GM19025 (cell line): Measurements from ENCODE around the gene LMAN1L.
A peak's percentile ranks its signal among the peaks of the same experiment; 100 is the strongest.

Experiments used
- ATAC-seq: cut with Tn5 transposase; IDR thresholded peaks from one replicate; pipeline ENCODE4 v1.9.1; 2021; ENCODE audit warnings: mild to moderate bottlenecking, low read depth, moderate library complexity; ENCODE audit not compliant: unreplicated experiment

Gene LMAN1L

DNA sequence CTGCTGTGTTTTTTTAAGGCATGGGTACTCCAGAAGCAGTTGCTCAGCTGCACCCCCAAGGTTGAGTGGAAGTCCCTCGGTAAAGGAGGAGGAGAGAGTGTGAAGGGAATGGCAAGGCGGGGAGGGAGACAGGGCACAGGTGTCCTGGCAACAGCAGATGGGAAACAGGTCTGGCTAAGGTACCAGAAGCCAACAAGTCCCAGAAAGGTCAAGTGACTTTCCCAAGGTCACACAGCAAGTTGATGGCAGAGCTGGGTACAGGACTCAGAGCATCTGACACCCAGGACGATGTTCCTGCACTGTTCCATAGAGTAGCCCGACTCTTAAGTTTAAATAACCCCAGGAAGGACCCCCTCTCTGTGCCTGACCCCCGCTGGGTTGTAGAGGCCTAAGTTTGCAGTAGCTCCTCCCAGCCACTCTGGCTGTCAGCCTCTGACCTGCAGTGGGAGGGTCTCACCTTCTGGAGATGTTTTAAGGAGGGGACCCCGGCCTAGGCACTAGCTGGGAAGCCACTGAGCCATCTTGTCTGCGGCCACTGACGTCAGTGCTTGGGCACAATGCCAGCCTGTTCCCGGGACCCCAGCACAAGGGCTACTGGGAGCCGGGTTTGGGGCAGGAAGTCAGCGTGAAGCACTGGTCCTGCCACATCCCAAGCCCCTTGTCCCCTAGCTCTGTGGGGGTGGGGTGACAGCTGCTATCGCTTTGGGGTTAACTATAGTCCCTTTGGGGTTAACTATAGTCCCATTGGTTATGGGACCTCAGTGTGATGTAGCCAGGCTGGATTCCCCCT lies 20.2 kb upstream of the LMAN1L start:
- no peak for ATAC-seq

DNA sequence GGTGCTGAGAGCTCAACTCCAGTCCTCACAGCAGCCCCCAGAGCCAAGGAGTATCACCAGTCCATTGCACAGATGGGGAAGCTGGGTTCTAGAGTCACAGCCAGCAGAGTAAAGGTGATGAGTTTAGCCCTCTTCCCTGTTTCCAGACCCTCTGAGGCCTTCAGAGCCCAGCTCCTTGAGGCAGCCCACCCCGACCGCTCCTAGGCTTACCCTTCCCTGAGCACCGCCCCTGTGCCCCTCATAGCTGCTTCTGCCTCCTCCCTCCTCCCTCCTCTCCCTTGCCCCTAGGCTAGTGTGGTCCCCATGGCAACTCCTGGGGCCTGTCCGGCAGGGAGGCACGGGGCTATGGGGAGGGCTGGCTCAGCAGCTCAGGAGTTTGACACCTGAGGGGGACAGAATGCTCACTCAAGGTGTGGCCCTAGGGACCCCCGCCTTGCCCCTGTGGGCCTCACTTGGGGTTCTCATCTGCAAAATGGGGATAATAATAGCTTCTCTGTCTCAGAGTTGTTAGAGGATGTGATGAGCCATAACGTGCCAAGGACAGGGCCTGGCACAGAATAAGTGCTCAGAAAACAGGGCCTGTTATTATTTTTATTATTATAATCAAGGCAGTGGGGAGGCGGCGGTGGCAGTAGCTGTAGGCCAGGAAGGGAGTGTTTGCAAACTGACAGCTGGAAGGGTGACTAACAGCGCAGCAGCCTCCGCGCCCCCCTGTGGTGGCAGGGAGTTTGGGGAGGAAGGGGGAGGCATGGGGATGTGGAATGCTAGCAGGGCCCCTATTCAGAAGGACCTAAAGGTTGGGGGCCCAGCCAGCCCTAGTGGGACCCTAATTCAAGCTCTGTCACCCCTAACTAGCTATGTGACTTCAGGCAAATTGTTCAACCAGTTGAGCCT lies 19.3 kb upstream of the LMAN1L start:
- ATAC-seq = no peak

DNA sequence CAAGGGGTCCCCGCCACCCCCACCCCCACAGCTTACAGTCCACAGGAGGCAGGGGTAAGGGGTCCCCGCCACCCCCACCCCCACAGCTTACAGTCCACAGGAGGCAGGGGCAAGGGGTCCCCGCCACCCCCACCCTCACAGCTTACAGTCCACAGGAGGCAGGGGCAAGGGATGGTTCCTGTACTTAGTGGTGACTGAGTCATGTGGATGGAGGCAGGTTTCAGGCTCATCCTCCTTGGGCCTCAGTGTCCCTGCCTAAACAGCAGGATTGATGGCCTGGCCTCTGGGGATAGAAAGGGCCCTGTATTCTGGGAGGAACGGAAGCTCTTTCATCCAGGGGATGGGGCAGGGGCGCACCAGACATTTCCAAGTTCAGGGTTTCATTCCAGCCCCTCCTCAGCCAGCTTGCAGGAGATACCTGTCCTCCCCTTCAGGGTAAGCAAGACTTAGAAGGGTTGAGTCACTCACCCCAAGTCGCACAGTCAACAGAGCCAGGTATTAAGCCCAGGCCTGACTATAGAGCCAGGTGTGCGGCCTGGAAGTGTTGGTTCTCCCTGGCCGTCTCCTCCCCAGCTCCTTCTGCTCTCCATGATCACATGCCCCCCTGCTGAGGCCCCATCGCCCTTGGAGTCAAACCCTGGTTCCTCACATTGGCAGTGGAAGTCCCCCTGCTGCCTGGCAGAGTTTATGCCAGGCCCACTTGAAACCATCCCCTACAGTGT lies 18.2 kb upstream of the LMAN1L start:
- ATAC-seq = no peak

DNA sequence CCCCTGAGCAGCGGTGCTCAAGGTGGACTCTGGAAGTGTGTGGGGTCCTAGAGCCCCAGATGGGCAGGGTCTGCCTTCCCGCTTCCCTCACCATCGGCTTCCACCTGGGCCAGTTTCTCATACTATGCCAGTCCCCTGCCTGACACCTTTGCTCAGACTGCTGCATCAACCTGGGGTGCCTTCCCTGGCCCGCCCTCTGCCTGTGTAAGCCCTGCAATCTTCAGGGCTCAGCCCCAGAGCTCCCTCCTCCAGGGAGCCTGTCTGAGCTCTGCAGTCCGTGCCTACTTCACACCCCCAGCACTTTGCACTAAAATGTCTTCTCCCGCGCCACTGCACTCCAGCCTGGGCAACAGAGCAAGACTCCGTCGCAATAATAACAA lies 17.7 kb upstream of the LMAN1L start:
- no peak for ATAC-seq

DNA sequence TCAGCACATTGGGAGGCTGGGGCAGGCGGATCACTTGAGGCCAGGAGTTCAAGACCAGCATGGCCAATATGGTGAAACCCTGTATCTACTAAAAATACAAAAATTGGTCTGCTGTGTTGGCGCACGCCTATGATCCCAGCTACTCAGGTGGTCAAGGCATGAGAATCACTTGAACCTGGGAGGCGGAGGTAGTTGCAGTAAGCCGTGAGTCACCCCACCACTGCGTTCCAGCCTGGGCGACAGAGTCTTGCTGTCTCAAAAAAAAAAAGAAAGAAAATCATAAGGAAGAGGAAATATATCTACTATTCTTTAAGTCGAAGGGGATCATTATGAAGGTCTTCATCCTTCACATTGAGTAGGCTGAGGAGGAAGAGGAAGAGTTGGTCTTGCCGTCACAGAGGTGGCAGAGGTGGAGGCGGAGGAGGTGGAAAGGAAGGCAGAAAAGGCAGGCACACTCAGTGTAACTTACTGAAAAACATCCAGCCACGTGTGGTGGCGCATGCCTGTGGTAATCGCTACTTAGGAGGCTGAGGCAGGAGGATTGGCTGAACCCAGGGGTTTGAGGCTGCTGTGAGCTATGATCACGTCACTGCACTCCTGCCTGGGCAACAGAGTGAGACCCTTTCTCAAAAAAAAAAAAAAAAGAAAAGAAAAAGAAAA lies 16.5 kb upstream of the LMAN1L start:
- no peak for ATAC-seq

DNA sequence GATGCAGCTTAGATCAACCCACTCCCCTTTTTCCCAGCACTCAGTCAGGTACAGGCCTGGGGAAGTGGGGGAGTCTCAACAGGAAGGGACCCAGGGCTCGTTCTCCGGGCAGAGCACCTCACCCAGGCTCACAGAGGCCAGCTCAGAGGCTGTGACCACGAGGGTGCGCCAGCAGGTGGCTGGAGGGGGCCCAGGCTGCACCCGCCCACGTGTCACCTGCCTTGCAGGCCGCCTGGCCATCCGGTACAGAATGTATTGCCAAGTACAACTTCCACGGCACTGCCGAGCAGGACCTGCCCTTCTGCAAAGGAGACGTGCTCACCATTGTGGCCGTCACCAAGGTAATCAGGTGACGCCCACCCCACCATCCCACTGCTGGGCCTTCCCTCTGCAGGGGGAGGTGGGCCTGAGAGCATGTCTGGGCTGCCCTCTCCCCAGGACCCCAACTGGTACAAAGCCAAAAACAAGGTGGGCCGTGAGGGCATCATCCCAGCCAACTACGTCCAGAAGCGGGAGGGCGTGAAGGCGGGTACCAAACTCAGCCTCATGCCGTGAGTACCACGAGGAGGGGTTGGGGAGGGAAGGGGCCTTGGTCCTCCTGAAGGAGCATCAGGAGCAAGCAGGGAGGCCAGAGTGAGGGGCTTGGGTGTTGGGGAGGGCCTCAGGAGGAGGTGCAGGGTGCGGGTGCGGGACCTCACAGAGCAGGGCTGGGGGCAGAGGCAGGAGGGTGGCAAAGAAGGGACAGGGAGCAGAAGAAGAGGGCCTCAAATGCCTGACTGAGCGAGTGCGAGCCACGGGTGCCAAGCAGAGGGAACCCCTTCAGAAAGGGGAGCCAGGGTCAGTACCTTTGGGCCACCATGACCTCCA lies 14.0 kb upstream of the LMAN1L start:
- ATAC-seq = no peak

DNA sequence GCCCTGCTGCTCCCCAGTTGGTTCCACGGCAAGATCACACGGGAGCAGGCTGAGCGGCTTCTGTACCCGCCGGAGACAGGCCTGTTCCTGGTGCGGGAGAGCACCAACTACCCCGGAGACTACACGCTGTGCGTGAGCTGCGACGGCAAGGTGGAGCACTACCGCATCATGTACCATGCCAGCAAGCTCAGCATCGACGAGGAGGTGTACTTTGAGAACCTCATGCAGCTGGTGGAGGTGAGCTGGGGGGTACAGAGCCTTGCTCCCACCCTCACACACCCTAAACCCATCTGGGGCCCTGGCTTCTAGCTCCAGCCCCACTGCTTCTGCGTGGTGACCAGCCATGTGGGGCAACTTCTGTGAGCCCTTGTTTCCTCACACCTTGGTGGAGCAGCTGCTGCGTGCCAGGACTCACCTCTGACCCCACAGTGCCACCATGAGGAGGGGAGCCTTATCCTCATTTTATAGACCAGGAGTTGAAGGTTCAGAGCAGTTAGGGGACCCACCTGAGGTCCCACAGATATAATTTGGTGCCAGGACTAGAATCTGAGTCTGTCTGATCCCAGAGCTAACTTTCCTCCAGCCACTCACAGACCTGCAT lies 13.3 kb upstream of the LMAN1L start:
- no peak for ATAC-seq

DNA sequence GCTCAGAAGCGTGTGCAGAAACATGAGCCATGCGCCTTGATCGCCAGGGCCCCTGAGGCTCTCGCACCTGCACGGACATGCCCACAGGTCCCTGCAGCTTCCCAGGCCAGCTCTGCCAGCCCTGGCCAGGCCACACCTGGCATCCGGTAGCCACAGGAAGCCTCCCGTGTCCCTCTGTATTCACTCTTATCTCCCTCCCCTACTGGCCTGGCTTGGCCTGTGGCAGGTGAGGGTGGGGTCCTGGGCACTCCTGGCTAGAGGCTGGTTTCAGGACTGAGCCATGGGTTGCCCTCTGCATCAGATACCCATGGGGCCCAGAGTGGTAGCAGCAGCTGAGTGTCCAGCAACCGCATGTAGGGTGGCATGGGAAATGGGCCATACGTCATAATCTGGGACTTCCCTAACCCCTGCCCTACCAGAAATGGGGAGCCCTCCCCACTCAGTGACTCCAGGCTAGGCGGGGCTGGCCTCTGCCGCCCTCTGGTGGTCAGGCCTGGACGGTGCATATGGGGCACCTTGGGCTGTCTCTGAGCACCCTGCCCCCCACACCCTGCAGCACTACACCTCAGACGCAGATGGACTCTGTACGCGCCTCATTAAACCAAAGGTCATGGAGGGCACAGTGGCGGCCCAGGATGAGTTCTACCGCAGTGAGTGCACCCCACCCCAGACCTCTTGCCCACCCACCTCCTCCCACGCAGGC lies 12.6 kb upstream of the LMAN1L start:
- peak; percentile 73 for ATAC-seq

DNA sequence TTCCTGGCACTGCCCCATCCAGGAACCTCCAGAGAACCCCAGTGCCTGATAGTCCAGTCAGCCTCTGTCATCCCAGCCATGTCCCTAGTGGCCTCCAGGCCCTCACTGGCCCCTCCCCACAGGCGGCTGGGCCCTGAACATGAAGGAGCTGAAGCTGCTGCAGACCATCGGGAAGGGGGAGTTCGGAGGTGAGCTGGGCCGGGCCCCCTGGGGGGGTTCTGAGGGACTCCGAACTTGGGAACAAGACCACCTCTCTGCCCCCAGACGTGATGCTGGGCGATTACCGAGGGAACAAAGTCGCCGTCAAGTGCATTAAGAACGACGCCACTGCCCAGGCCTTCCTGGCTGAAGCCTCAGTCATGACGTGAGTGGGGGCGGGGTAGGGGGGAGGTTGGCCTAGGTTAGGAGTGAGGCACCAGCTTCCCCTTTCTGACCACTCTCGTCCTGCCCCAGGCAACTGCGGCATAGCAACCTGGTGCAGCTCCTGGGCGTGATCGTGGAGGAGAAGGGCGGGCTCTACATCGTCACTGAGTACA lies 12.0 kb upstream of the LMAN1L start:
- no peak for ATAC-seq

DNA sequence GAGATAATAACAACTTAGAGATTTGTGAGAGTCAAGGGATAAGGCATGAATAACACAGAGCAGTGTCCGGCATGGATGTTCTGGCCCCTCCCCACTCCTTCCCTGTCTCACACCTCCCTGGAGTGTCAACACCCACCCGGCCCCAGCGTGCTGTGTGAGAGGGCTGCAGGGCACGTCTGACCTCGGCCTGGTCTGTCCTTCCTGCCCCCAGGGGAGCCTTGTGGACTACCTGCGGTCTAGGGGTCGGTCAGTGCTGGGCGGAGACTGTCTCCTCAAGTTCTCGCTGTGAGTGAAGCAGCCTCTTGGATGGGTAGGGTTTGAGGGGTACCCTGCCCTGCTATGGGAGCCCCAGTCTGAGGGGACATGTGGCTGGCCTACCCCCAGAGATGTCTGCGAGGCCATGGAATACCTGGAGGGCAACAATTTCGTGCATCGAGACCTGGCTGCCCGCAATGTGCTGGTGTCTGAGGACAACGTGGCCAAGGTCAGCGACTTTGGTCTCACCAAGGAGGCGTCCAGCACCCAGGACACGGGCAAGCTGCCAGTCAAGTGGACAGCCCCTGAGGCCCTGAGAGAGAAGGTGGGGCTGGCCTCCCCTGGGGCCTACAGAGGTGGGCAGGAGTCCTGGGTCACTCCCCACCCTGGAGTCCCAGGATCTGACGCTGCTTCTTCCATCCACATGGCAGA lies 11.2 kb upstream of the LMAN1L start:
- no peak for ATAC-seq

DNA sequence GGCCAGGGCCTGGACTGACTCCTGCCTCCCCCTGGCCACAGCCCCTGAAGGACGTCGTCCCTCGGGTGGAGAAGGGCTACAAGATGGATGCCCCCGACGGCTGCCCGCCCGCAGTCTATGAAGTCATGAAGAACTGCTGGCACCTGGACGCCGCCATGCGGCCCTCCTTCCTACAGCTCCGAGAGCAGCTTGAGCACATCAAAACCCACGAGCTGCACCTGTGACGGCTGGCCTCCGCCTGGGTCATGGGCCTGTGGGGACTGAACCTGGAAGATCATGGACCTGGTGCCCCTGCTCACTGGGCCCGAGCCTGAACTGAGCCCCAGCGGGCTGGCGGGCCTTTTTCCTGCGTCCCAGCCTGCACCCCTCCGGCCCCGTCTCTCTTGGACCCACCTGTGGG lies 10.3 kb upstream of the LMAN1L start:
- no peak for ATAC-seq

DNA sequence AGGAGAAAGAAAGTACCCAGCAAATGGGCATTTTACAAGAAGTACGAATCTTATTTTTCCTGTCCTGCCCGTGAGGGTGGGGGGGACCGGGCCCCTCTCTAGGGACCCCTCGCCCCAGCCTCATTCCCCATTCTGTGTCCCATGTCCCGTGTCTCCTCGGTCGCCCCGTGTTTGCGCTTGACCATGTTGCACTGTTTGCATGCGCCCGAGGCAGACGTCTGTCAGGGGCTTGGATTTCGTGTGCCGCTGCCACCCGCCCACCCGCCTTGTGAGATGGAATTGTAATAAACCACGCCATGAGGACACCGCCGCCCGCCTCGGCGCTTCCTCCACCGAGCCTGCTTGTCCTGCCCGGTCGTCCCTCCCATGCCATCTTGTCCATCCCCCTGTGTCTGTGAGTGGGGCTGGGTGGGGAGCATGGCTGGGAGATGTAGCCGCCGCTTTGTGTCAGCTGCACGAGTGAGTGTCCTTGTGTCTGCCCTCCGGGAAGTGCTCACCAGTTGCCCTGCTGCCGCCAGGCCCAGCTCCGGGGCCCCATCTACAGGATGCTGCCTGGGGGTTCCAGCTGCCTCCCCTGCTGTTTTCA lies 9.7 kb upstream of the LMAN1L start:
- no peak for ATAC-seq

DNA sequence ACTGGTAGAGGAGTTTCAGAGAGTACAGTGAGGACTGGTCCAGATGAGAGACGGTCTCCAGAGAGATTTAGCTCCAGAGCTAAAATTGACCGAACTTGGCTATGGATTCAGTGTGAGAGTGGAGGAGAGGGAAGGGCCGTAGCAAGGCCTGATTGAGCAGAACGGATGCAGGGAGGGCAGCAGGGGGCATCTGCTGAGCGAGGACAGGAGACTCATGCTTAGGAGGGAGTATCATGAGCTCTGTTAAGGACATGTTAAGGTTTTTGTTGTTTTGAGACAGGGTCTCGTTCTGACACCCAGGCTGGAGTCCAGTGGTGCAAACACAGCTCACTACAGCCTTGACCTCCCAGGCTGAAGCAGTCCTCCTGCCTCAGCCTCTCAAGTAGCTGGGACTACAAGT lies 7.7 kb upstream of the LMAN1L start:
- no peak for ATAC-seq

DNA sequence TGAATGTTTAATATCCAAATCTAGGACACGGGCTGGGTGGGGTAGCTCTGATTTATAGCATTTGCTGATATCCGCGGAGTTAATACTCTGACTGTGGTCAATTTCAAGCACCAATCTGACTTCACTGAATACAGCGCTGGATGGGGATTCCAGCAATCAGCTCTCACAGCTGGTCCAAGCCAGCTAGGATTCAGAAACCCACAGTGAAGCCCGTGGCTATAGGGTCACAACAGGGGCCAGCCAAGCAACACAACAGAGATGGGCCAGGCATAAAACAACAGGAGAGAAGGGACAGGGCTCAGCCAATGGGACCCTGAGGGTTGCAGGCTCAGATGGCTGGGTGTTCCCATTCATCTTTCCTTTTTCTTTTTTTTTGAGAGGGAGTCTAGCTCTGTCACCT lies 5.4 kb upstream of the LMAN1L start:
- ATAC-seq = no peak

DNA sequence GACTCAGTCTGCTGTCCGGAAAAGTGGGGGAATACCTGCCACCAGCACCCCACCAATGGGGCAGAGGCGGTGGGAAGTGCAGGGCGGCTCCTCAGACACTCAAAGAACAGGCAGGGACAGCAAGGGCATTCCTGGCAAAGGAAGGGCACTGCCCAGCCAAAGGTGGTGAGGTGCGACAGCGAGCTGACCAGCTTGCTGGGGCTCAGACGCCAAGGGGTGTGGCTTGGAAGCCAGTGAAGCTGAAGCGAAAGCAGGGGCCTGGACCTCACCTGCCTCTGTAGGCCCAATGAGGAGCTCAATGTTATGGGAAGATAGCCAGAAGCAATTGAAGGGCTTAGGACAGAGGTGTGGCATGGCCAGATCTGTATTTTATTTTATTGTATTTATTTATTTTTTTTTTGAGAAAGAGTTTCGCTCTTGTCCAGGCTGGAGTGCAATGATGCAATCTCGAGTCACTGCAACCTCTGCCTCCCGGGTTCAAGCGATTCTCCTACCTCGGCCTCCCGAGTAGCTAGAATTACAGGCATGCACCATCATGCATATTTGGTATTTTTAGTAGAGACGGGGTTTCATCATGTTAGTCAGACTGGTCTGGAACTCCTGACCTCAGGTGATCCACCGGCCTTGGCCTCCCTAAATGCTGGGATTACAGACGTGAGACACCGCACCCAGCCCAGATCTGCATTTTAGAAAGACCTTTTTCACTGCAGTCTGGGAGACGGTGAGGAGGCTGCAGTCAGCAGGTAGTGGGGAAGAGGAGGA lies 4.4 kb upstream of the LMAN1L start:
- ATAC-seq = no peak

DNA sequence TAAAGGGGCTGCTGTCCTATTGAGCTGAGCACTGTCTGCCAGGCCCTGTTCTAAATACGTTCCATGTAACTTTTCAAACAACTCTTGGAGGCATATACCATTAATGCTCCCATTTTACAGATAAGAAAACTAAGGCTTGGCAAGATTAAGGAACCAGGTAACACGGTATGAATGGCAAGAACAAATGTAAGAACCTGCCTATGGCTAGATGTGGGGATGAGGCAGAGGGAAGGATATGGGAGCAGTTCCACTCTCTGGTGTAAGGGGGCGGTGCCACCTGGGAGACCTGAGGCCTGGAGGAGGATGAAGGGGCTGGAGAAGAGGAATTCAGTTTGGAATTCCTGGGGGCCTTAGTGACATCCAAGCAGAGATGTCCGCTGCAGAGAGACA lies 3.8 kb upstream of the LMAN1L start:
- ATAC-seq = no peak

DNA sequence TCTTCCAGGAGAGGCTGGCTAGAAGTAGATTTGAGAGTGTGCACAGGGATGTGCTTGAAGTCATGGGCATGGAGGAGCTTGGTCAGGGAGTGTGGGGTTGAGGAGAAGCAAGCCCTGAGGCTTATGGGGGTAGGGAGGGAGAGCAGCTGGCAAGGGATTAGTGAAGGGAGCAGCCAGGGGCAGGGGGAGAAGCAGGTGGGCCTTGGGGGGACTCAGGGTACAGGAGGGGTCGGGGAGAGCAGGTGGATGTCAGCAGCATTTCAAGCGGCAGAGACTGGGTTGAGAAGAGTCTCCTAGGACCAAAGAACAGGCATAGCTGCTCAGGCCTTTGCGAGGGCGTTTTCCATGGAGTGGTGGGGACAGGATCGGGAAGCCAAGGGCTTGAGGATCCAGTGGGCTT lies 3.4 kb upstream of the LMAN1L start:
- no peak for ATAC-seq
